Glutamatergic neuron (in vitro differentiated cells): ENCODE measurements around the gene PPP4R3A. TPM values are rescaled to one million over a fixed set of nuclear protein-coding genes. Genes with fewer than 3 reads are reported as not detected.
"Not testable (repeated sequence)": the region's sequence is repeated elsewhere in the genome, so short reads cannot be mapped to it uniquely, and the experiment has no call there.

Experiments
- DNase-seq: peaks from one replicate; pipeline ENCODE4 v3.0.0; 2022
- H3K27ac Mint-ChIP-seq: one replicate; pipeline ENCODE4 v1.8.0; 2020; ENCODE audit warnings: mild to moderate bottlenecking, mixed read lengths, inconsistent platforms; ENCODE audit not compliant: unreplicated experiment
- H3K27me3 Mint-ChIP-seq: one replicate; pipeline ENCODE4 v1.8.0; 2020; ENCODE audit warnings: mild to moderate bottlenecking, moderate library complexity, mixed read lengths, inconsistent platforms; ENCODE audit not compliant: unreplicated experiment
- H3K36me3 Mint-ChIP-seq: one replicate; pipeline ENCODE4 v1.8.0; 2020; ENCODE audit warnings: mild to moderate bottlenecking, mixed read lengths, inconsistent platforms; ENCODE audit not compliant: unreplicated experiment
- H3K4me1 Mint-ChIP-seq: one replicate; pipeline ENCODE4 v1.8.0; 2020; ENCODE audit warnings: mild to moderate bottlenecking, low read depth, mixed read lengths, inconsistent platforms; ENCODE audit not compliant: unreplicated experiment
- H3K4me3 Mint-ChIP-seq: one replicate; pipeline ENCODE4 v1.8.0; 2020; ENCODE audit warnings: mild to moderate bottlenecking, mixed read lengths, inconsistent platforms; ENCODE audit not compliant: unreplicated experiment
- H3K9me3 Mint-ChIP-seq: one replicate; pipeline ENCODE4 v1.8.0; 2020; ENCODE audit warnings: mild to moderate bottlenecking, moderate library complexity, mixed read lengths, inconsistent platforms; ENCODE audit not compliant: unreplicated experiment
- total RNA-seq: library from RNA; stranded (reverse); fragmentation: NEBNext Ultra II Directional; extraction: Animal tissue kit (Norgen Biotek cat#: 25700); gene quantifications from one replicate; pipeline ENCODE4 v1.2.1, GENCODE V29; 2021; ENCODE audit not compliant: unreplicated experiment
- TF ChIP-seq, protein P1 (sequence below): fragments of 200-600 bp; sonication (generic); IDR thresholded peaks from one replicate; pipeline ENCODE4 v1.5.0; 2021; ENCODE audit not compliant: partially characterized antibody, unreplicated experiment

Gene PPP4R3A
- total RNA-seq, 1 donor from 2014 or later, result 99.4 TPM

DNA sequence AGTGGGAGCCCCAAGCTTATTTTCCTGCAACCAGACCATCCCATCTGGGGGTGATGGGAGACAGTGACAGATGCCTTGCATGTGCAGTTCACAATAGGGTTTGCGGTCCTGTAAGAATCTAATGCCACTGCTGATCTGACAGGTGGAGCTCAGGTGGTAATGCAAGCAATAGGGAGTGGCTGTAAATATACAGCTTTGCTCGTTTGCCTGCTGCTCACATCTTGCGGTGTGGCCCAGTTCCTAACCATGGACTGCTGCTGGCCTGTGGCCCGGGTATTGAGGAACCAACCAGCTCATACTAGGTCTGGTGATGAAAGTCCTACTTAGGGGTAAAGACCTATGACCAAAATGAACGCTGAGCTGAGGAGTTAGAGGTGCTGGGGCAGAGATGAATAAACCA, 56.4 kb downstream of the PPP4R3A start:
- H3K4me3 Mint-ChIP-seq, result no peak overlapping the region
- H3K4me1 Mint-ChIP-seq, result no peaks in the 10 kb centered on the region
- TF ChIP-seq, protein P1, sequence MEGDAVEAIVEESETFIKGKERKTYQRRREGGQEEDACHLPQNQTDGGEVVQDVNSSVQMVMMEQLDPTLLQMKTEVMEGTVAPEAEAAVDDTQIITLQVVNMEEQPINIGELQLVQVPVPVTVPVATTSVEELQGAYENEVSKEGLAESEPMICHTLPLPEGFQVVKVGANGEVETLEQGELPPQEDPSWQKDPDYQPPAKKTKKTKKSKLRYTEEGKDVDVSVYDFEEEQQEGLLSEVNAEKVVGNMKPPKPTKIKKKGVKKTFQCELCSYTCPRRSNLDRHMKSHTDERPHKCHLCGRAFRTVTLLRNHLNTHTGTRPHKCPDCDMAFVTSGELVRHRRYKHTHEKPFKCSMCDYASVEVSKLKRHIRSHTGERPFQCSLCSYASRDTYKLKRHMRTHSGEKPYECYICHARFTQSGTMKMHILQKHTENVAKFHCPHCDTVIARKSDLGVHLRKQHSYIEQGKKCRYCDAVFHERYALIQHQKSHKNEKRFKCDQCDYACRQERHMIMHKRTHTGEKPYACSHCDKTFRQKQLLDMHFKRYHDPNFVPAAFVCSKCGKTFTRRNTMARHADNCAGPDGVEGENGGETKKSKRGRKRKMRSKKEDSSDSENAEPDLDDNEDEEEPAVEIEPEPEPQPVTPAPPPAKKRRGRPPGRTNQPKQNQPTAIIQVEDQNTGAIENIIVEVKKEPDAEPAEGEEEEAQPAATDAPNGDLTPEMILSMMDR, result no peak
- H3K27ac Mint-ChIP-seq, result no peak overlapping the region
- H3K9me3 Mint-ChIP-seq, result peaks cover 2% of the 10 kb centered on the region
- no peak for DNase-seq
- no peaks in the 10 kb centered on the region for H3K36me3 Mint-ChIP-seq
- peaks cover 1% of the 10 kb centered on the region for H3K27me3 Mint-ChIP-seq

DNA sequence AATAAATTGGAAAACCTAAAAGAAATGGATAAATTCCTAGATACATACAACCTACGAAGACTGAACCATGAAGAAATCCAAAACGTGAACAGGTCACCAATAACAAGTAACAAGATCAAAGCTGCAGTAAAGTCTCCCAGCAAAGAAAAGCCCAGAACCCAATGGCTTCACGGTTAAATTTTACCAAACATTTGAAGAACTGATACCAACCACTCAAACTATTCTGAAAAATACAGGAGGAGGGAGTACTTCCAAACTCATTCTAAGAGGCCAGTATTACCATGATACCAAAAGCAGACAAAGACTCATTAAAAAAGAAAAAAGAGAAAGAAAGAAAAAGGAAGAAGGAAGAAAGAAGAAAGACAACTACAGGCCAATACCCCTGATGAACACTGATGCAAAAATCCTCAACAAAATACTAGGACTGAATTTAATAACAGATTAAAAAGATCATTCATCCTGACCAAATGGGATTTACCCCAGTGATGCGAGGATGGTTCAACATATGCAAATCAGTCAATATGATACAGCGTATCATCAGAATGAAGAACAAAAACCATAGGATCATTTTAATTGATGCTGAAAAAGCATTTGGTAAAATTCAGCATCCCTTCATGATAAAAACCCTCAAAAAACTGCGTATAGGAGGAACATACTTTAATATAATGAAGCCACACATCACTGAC, 65.6 kb downstream of the PPP4R3A start:
- peaks cover 12% of the 10 kb centered on the region for H3K36me3 Mint-ChIP-seq
- H3K4me3 Mint-ChIP-seq, result no peak overlapping the region
- no peak for DNase-seq
- TF ChIP-seq, protein P1, result no peak
- no peaks in the 10 kb centered on the region for H3K4me1 Mint-ChIP-seq
- H3K9me3 Mint-ChIP-seq, result peaks cover 2% of the 10 kb centered on the region
- H3K27me3 Mint-ChIP-seq, result peaks cover 2% of the 10 kb centered on the region
- H3K27ac Mint-ChIP-seq, result no peak overlapping the region

DNA sequence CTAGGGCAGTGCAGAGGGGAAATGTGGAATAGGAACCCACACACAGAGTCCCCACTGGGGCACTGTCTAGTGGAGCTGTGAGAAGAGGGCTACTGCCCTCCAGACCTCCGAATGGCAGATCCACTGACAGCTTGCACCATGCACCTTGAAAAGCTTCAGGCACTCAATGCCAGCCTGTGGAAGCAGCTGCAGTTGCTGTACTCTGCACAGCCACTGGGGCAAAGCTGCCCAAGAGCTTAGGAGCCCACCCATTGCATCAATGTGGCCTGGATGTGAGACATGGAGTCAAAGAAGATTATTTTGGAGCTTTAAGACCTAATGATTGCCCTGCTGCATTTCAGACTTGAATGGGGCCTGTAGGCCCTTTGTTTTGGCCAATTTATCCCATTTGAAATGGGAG, 70.8 kb downstream of the PPP4R3A start:
- H3K27ac Mint-ChIP-seq, result no peak overlapping the region
- no peak for DNase-seq
- H3K27me3 Mint-ChIP-seq, result peaks cover 2% of the 10 kb centered on the region
- no peak overlapping the region for H3K4me3 Mint-ChIP-seq
- TF ChIP-seq, protein P1, result no peak
- H3K36me3 Mint-ChIP-seq, result peaks cover 17% of the 10 kb centered on the region
- H3K9me3 Mint-ChIP-seq, result peaks cover 9% of the 10 kb centered on the region
- no peaks in the 10 kb centered on the region for H3K4me1 Mint-ChIP-seq

DNA sequence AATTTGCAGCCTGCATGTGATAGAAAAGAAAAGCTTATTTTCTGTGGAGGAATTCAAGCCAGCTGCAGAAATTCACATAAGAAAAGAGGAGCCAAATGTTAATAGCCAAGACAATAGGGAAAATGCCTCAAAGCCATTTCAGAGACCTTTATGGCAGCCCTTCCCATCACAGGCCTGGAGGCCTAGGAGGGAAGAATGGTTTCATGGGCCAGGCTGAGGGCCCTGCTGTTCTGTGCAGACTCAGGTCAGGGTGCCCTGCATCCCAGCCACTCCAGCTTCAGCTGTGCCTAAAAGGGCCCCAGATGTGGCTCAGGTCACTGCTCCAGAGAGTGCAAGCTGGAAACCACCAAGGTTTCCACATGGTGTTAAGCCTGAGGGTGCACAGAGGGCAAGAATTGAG, 71.3 kb downstream of the PPP4R3A start:
- peaks cover 9% of the 10 kb centered on the region for H3K9me3 Mint-ChIP-seq
- no peak overlapping the region for H3K27ac Mint-ChIP-seq
- no peak overlapping the region for H3K4me3 Mint-ChIP-seq
- no peaks in the 10 kb centered on the region for H3K4me1 Mint-ChIP-seq
- no peak for DNase-seq
- peaks cover 17% of the 10 kb centered on the region for H3K36me3 Mint-ChIP-seq
- H3K27me3 Mint-ChIP-seq, result peaks cover 2% of the 10 kb centered on the region
- TF ChIP-seq, protein P1, result no peak

DNA sequence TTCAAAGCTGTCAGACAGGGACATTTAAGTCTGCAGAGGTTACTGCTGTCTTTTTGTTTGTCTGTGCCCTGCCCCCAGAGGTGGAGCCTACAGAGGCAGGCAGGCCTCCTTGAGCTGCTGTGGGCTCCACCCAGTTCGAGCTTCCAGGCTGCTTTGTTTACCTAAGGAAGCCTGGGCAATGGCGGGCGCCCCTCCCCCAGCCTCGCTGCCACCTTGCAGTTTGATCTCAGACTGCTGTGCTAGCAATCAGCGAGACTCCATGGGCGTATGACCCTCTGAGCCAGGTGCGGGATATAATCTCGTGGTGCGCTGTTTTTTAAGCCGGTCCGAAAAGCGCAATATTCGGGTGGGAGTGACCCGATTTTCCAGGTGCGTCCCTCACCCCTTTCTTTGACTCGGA, 73.8 kb downstream of the PPP4R3A start:
- H3K4me1 Mint-ChIP-seq, H3K9me3 Mint-ChIP-seq, H3K4me3 Mint-ChIP-seq, H3K27me3 Mint-ChIP-seq, DNase-seq, H3K27ac Mint-ChIP-seq: not testable (repeated sequence)
- peaks cover 13% of the 10 kb centered on the region for H3K36me3 Mint-ChIP-seq

DNA sequence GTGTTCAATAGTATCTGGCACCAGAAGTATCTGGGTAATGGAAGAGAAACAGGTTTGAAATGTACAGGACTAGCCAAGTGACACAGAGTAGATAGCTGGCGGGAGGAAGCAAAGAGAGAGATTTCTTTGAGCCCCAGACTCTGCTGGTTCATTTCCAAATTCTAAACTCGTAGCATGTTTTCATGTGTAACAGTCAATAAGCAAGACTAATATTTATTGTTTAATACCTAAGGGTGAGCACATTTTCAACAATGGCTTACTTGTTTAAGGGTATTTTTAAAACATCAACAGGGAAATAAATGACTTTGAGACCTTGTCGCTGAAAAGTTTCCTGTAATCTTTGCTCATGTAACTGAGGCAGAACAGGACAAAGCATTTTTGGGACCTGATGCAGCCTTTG, 80.7 kb downstream of the PPP4R3A start:
- TF ChIP-seq, protein P1, result no peak
- Mint-ChIP-seq H3K9me3 (no peaks in the 10 kb centered on the region), H3K27me3 (no peaks in the 10 kb centered on the region), H3K27ac (no peak overlapping the region), H3K36me3 (peaks cover 7% of the 10 kb centered on the region), H3K4me3 (no peak overlapping the region), H3K4me1 (no peaks in the 10 kb centered on the region)
- no peak for DNase-seq

DNA sequence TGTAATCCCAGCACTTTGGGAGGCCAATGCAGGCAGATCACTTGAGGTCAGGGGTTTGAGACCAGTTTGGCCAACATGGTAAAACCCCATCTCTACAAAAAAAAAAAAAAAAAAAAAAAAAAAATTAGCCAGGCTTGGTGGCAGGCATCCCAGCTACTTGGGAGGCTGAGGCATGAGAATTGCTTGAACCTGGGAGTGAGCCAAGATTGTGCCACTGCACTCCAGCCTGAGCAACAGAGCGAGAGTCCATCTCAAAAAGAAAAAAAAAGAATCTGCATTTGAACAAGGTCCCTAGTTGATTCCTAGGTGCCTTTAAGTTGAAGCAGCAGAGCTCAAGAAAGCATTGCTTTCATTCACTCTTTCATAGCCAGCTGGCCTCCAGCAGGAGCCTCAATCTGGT, 81.2 kb downstream of the PPP4R3A start:
- not testable (repeated sequence) for H3K36me3 Mint-ChIP-seq, H3K4me1 Mint-ChIP-seq, H3K9me3 Mint-ChIP-seq, H3K27me3 Mint-ChIP-seq, H3K27ac Mint-ChIP-seq, H3K4me3 Mint-ChIP-seq, DNase-seq

DNA sequence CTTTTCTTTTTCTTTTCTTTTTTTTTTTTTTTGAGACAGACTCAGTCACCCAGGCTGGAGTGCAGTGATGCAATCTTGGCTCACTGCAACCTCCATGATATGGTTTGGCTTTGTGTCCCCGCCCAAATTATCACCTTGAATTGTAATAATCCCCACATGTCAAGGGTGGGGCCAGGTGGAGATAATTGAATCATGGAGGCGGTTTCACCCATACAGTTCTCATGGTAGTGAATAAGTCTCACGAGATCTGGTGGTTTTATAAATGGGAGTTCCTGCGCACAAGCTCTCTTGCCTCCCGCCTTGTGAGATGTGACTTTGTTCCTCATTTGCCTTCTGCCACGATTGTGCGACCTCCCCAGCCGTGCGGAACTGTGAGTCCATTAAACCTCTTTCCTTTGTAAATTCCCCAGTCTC, 84.6 kb downstream of the PPP4R3A start:
- H3K4me3 Mint-ChIP-seq, H3K27ac Mint-ChIP-seq, DNase-seq, H3K36me3 Mint-ChIP-seq, H3K9me3 Mint-ChIP-seq, H3K27me3 Mint-ChIP-seq, H3K4me1 Mint-ChIP-seq: not testable (repeated sequence)
